Right lobe of liver (tissue), 4 donors: Measurements from ENCODE around the gene PCNT.

Experiments
- CTCF ChIP-seq, 4 donors: fragments of 200-600 bp in 3 of 4; fragments of 450-650 bp in 1 of 4; IDR thresholded peaks; one replicate each; pipeline versions ENCODE4 v1.5.1 to v1.8.0; 2016 to 2022; ENCODE audit warnings: antibody characterized with exemption in 4 of 4, mild to moderate bottlenecking in 2 of 4
- POLR2A ChIP-seq: fragments of 450-650 bp; IDR thresholded peaks from one replicate; pipeline ENCODE4 v1.6.1; 2017; ENCODE audit warnings: antibody characterized with exemption, mild to moderate bottlenecking
- donor health status: DM: no; HTN: no; CAD: no.
- donor health status: DM: no; HTN: no; CAD: no.
- donor health status: DM: no; HTN: yes; CAD: no.

- TF ChIP-seq CTCF (IDR thresholded peaks at IDR 0.05): no peak
- TF ChIP-seq POLR2A: no peak
Measured at GRCh38 chr21:46423546-46424038, 99.6 kb downstream of the PCNT start.
